Keratinocyte (primary cell): ENCODE measurements around the gene MYO1G.

Experiments
- EZH2 ChIP-seq: IDR thresholded peaks from one replicate; pipeline ENCODE4 v1.6.1; 2012; ENCODE audit warnings: inconsistent platforms, mild to moderate bottlenecking, low read length, moderate library complexity
- TF ChIP-seq, protein P1 (sequence below), 3 experiments: IDR thresholded peaks in 1 of 3; conservative IDR thresholded peaks in 1 of 3; optimal IDR thresholded peaks in 1 of 3; 2 replicates in 2 of 3; 3 replicates in 1 of 3; pipeline versions ENCODE3 to v1.5.1; 2011; ENCODE audit warnings: low read length in 3 of 3, mild to moderate bottlenecking in 3 of 3, moderate library complexity in 2 of 3, control low read depth in 1 of 3, inconsistent platforms in 1 of 3; ENCODE audit not compliant: insufficient read depth in 2 of 3; ENCODE audit errors: extremely low read depth in 1 of 3

DNA sequence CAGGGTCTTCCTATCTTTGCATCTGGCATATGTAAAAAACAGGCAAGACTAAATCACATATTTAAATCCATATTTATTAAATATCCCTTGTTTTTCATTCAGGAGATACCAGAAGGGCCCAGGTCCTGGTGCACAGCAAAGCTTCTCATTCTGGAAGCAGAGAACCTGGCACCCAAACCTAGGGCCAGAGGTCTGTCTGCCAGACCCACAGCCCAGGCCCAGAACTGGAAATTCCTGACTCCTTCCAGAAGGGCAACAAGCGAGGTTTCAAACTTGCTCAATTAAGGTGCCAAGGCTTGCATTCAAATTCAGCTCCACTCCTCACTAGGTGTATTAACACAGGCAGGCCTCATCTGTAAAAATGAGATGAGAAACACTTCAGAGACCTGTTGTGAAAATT is 4.2 kb upstream of the MYO1G start:
- TF ChIP-seq, protein P1, sequence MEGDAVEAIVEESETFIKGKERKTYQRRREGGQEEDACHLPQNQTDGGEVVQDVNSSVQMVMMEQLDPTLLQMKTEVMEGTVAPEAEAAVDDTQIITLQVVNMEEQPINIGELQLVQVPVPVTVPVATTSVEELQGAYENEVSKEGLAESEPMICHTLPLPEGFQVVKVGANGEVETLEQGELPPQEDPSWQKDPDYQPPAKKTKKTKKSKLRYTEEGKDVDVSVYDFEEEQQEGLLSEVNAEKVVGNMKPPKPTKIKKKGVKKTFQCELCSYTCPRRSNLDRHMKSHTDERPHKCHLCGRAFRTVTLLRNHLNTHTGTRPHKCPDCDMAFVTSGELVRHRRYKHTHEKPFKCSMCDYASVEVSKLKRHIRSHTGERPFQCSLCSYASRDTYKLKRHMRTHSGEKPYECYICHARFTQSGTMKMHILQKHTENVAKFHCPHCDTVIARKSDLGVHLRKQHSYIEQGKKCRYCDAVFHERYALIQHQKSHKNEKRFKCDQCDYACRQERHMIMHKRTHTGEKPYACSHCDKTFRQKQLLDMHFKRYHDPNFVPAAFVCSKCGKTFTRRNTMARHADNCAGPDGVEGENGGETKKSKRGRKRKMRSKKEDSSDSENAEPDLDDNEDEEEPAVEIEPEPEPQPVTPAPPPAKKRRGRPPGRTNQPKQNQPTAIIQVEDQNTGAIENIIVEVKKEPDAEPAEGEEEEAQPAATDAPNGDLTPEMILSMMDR (optimal IDR thresholded peaks at IDR 0.05 in 1 of 3, IDR thresholded peaks at IDR 0.05 in 1 of 3, conservative IDR thresholded peaks at IDR 0.05 in 1 of 3; ENCODE audit: extremely low read depth in 1 of 3, insufficient read depth in 2 of 3, low read length in 3 of 3), result no peak
- TF ChIP-seq EZH2, result no peak
